Effector CD8-positive, alpha-beta T cell (primary cell): ENCODE measurements around the gene SLC12A7.

Source experiments
- DNase-seq: peaks from one replicate; lab custom pipeline; 2025; lab: John Stamatoyannopoulos, UW

SLC12A7 gene

DNA sequence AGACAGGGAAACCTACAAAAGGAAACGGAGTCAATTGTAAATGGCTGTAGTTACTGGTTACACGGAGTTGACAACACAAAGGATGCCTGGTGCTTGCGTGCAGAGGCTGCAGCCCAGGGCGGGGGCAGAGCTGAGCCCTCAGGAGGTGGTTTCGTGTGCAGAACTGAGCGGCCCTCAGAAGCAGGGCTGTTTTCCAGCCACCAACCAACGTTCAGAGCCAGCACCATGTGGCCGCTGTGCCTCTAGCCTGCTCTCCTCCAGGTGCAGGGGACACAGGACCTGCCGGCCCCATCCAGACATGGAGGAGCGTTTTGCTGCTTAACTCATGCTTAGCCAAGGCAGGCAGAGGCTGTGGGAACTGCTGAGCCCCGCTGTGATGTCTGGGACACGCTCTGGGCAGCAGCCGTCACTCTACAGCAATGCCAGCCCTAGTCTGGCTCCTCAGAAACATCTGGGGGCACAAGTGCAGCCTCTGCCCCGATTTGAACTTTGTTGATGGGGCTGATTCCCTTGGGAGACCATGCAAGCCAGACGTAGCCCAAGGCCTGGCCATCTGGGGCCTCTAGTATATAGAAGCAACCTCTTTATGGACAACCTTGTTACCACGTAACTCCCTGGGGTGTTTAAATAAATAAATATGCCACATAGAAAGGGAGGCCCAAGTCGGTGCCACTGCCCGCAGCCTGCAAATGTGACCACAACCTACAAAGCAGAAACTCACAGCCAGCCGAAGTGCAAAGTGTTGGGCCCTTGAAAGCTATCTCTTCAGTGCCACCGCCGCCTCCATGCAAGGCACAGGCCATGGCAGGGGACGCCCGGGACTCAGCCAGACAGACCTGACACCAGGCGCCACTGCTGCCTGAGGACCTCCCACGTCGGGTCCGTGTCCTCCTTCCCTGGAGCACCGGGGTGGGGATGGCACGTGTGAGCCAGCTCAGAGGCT, 61.2 kb downstream of the SLC12A7 start:
- DNase-seq: no peak

DNA sequence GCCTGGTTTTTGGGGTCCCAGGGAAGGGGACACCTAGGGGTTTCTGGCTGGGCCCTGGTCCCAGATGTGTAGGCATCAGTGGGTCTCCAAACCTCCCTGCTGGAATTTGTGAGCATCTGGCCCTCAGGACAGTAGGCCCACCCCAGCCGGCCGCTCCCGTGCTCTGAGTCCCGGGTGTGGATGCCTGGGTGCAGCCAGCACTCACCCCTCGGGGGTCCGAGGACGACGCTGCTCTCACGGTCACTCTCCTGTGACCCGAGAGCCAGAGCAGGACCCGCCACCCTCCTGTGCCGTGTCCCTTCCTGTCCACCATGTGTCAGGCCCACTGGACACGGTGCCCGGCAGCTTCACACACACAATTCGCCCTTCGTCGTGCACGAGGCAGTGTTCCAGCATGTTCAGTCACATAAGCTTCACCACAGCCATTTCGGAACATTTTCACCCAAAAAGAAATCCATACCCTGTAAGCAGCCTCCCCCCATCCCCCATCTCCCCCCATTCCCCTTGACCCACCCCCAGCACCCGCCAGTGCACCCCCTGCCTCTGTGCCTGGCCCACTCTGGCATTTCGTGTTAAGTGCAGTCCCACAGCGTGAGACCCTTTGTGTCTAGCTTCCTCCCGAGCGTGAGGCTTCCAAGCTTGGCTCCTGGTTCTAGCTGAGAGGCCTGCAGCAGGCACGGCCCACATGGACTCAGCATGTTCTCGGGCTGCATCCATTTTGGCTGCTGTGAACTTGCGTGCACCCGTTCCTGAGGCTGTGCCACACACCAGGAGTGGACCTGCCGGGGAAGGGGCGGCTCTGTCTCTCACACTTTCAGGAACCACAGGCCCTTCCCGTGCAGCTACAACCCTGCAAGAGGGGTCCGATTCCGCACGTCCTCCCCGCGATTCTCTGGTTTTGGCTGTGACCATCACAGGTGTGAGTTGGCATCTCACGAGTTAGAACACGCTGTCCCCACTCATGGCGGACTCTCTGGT, 62.7 kb downstream of the SLC12A7 start:
- DNase-seq: no peak

DNA sequence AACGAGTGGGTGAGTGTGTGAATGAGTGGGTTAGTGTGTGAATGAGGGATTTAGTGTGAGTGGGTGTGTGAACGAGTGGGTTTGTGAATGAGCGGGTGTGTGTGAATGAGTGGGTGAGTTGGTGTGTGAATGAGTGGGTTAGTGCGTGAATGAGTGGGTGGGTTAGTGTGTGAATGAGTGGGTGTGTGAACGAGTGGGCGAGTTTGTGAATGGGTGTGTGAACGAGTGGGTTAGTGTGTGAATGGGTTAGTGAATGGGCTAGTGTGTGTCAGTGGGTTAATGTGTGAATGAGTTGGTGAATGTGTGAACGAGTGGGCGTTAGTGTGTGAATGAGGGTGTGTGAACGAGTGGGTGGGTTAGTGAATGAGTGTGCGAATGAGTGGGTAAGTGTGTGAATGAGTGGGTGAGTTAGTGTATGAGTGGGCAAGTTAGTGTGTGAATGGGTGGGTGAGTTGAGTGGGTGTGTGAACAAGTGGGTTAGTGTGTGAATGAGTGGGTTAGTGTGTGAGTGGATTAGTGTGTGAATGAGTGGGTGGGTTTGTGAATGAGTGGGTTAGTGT, 63.6 kb downstream of the SLC12A7 start:
- DNase-seq: no peak

DNA sequence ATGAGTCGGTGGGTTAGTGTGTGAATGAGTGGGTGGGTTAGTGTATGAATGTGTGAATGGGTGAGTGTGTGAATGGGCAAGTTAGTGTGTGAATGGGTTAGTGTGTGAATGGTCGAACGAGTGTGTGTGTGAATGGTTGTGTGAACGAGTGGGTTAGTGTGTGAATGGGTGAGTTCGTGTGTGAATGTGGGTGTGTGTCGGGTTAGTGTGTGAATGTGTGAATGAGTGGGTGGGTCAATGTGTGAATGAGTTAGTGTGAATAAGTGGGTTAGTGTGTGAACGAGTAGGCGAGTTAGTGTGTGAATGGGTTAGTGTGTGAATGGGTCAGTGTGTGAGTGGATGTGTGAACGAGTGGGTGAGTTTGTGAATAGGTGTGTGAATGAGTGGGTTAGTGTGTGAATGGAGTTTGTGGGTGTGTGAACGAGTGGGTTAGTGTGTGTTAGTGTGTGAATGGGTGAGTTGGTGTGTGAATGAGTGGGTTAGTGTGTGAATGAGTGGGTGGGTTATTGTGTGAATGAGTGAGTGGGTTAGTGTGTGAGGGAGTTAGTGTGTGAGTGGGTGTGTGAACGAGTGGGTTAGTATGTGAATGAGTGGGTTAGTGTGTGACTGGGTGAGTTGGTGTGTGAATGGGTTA, 64.4 kb downstream of the SLC12A7 start:
- no peak for DNase-seq

DNA sequence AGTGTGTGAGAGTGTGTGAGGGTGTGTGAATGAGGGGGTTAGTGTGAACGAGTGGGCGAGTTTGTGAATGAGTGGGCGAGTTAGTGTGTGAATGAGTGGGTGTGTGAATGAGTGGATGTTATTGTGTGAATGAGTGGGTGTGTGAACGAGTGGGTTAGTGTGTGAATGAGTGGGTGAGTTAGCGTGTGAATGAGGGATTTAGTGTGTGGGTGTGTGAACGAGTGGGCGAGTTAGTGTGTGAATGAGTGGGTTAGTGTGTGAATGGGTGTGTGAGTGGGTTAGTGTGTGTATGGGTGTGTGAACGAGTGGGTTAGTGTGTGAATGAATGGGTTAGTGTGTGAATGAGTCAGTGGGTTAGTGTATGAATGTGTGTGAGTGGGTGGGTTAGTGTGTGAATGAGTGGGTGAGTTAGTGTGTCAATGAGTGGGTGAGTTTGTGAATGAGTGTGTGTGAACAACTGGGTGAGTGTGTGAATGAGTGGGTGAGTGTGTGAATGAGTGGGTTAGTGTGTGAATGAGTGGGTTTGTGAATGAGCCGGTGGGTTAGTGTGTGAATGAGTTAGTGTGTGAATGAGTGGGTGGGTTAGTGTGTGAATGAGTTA, 65.8 kb downstream of the SLC12A7 start:
- no peak for DNase-seq

DNA sequence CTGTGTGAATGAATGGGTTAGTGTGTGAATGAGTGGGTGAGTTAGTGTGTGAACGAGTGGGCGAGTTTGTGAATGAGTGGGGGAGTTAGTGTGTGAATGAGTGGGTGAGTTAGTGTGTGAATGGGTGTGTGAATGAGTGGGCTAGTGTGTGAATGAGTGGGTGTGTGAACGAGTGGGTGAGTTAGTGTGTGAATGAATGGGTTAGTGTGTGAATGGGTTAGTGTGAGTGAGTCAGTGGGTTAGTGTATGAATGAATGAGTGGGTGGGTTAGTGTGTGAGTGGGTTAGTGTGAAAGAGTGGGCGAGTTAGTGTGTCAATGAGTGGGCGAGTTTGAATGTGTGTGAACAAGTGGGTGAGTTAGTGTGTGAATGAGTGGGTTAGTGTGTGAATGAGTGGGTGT, 67.7 kb downstream of the SLC12A7 start:
- DNase-seq: no peak

DNA sequence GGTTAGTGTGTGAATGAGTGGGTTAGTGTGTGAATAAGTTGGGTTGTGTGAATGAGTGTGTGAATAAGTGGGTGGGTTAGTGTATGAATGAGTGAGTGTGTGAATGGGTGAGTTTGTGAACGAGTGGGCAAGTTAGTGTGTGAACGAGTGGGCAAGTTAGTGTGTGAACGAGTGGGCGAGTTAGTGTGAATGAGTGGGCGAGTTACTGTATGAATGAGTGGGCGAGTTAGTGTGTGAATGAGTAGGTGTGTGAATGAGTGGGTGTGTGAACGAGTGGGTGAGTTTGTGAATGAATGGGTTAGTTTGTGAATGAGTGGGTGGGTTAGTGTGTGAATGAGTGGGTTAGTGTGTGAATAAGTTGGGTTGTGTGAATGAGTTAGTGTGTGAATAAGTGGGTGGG, 68.5 kb downstream of the SLC12A7 start:
- no peak for DNase-seq

DNA sequence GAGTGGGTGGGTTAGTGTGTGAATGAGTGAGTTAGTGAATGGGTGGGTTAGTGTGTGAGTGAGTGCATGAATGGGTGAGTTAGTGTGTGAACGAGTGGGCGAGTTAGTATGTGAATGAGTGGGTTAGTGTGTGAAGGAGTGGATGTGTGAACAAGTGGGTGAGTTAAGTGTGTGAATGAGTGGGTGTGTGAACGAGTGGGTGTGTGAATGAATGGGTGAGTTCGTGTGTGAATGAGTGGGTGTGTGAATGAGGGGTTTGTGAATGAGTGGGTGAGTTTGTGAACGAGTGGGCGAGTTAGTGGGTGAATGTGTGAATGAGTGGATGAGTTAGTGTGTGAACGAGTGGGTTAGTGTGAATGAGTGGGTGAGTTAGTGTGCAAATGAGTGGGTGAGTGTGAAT, 69.2 kb downstream of the SLC12A7 start:
- no peak for DNase-seq

DNA sequence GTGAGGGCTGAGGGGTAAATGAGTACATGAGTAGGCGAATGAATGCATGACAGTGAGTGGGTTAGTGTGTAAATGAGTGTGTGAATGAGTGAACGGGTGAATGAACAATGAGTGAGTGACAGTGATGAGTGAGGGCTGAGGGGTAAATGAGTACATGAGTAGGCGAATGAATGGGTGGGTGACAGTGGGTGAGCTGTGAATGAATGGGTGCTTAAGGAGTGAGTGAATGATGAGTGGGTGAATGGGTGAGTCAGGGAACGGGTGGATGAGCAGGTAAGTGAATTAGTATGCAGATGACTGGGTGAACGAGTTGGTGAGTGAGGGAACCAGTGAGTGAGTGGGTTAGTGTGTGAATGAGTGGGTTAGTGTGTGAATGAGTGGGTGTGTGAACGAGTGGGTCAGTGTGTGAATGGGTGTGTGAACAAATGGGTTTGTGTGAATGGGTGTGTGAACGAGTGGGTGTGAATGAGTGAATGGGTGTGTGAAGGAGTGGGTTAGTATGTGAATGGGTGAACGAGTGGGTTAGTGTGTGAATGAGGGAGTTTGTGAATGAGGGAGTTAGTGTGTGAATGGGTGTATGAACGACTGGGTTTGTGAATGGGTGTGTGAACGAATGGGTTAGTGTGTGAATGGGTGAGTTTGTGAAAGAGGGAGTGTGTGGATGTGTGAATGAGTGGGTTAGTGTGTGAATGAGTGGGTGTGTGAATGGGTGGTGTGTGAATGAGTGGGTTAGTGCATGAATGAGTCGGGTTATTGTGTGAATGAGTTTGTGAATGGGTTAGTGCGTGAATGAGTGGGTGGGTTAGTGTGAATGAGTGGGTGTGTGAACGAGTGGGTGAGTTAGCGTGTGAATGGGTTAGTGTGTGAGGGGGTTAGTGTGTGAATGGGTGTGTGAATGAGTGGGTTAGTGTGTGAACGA, 70.4 kb downstream of the SLC12A7 start:
- DNase-seq: no peak

DNA sequence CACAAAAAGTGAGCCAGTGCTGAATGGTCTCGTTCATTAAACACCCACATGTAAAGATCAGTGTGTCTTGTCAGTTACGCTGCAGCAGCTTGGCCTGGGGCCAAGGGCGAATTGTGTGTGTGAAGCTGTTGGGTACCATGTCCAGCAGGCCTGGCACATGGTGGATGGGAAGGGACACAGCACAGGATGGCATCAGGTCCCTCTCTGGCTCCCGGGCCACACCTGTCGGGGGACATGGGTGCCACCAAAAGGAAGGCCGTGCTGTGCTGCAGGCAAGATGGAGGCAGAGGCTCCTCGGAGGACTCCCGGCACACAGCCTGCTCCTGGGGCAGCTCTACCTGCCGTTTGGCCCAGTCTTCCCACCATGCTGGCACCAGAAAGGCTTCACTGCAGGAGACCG, 71.3 kb downstream of the SLC12A7 start:
- no peak for DNase-seq

DNA sequence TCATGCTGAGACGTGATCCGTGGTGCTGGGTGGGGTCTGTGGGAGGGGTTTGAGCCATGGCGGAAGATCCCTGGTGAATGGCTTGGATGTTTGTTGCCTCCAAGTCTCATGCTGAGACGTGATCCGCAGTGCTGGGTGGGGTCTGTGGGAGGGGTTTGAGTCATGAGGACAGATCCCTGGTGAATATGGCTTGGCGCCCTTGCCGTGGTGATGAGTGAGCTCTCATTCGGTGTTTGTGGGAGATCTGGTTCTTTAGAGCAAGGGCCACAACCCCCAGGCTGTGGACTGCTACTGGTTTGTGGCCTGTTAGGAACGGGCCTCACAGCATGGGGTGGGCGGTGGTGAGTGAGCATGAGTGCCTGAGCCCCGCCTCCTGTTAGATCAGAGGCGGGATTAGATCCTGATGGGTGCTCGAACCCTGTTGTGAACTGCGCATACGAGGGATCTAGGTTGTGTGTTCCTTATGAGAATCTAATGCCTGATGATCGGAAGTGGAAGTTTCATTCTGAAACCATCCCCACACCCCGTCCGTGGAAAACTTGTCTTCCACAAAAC, 72.1 kb downstream of the SLC12A7 start:
- DNase-seq: no peak

DNA sequence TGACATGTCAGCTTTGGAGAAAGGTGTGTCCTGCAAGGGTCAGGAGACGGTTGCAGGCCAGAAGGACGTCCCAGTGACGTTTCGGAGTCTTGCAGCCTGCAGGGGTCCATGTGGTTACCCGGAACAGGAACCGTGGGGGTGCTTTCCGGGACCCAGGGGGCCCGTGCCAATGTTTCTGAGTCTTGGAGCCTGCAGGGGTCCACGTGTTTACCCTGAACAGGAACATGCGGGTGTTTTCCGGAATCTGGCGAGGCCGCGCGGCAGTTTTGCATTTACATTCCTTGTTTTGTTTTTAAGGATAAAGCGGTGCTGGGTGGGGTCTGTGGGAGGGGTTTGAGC, 72.7 kb downstream of the SLC12A7 start:
- DNase-seq: no peak

DNA sequence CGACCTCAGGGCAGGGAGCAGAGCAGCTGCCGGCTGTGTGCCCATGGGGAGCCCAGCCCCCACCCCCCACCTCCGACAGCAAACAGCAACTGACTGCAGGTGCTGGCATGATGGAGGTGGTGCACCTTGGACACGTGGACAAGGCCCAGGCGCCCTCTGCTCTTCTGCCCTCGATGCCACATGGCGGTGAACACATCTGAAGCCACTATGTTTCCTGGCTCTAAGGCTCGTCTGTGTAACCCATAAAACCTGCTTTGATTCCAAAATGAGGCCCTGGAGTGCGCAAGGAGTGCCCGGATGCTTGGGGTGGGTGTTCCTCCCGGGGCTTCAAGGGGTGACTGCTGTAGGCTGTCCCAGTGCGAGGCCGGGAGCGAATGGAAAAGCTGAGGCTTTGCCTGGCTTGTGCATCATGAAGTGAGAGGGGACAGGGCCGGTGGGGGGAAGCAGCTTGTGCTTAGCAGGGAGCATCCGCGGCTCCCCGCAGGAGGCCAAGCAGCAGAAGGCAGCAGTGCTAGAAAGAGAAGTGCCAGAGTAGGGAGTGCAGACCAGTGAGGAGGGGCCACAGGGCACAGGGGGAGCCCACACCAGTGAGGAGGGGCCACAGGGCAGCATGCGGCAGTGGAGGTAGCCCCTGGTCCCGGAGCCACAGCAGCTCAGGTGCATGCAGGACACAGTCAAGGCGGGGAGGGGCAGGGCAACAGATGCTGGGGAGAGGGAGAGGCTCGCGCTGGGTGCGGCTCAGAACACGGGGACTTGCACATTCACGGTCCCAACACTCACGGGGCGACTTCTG, 73.2 kb downstream of the SLC12A7 start:
- no peak for DNase-seq

DNA sequence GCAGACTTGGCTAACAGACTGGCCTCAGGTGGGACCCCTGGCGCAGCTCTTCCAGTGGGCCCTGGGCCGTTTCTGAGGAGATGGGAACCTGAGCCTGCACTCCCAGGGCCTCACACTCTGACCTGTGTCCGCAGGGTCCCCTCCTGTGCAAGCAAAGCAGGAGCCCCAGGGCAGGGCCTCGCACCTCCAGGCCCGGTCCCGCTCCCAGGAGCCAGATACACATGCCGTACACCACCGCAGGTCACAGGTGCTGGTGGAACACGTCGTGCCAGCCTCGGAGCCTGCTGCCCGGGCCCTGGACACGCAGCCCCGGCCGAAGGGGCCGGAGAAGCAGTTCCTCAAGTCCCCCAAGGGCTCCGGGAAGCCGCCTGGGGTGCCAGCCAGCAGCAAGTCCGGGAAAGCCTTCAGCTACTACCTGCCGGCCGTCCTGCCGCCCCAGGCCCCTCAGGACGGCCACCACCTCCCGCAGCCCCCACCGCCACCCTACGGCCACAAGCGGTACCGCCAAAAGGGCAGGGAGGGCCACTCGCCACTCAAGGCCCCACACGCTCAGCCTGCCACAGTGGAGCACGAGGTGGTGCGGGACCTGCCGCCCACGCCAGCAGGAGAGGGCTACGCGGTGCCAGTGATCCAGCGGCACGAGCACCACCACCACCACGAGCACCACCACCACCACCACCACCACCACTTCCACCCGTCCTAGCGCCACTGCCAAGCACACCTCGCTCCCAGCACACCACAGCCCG, 74.0 kb downstream of the SLC12A7 start:
- no peak for DNase-seq

DNA sequence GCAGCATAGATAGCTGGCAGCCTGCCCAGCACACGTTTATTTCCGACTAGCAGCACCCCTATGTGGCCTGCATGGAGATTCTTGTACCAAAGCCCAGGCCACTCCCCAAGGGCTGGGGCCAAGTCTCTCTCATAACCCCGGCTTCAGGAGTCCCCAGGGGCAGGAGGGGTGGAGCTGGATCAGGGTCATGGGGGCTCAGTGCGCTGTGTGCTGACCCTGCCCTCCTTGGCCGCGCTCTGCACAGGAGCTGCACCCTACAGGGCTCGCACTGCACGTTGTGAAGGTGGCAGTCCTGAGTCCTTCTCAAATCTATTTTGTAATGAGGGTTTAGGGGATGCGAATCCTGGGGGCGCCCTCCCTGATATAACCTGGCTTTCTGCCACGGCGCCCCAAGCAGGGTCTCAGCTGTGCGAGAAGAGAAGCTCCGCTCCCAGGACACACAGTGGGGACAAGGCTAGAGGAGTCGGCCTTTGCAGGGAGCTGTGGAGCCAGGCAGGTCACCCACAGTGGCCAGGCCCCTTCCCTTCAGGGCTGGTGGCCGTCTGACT, 74.7 kb downstream of the SLC12A7 start:
- DNase-seq: no peak

DNA sequence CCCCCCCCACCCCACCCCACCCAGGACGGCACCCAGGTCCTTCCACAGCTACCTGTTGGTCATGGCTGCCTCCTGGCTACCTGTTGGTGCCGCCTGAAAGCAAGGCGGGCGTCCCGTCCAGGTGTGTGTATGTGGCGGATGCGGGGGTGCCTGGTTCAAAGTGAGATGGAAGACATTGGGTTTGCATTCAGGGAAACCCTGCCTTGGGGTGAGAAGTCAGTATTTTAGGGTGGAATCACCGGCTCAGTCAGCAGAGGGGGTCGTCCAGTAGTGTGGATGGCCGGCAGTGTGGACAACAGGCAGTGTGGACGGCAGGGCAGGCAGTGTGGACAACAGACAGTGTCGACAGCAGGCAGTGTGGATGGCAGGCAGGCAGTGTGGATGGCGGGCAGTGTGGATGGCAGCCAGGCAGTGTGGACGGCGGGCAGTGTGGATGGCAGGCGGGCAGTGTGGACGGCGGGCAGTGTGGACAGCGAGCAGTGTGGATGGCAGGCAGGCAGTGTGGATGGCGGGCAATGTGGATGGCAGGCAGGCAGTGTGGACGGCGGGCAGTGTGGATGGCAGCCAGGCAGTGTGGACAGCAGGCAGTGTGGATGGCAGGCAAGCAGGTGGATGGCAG, 75.2 kb downstream of the SLC12A7 start:
- no peak for DNase-seq

DNA sequence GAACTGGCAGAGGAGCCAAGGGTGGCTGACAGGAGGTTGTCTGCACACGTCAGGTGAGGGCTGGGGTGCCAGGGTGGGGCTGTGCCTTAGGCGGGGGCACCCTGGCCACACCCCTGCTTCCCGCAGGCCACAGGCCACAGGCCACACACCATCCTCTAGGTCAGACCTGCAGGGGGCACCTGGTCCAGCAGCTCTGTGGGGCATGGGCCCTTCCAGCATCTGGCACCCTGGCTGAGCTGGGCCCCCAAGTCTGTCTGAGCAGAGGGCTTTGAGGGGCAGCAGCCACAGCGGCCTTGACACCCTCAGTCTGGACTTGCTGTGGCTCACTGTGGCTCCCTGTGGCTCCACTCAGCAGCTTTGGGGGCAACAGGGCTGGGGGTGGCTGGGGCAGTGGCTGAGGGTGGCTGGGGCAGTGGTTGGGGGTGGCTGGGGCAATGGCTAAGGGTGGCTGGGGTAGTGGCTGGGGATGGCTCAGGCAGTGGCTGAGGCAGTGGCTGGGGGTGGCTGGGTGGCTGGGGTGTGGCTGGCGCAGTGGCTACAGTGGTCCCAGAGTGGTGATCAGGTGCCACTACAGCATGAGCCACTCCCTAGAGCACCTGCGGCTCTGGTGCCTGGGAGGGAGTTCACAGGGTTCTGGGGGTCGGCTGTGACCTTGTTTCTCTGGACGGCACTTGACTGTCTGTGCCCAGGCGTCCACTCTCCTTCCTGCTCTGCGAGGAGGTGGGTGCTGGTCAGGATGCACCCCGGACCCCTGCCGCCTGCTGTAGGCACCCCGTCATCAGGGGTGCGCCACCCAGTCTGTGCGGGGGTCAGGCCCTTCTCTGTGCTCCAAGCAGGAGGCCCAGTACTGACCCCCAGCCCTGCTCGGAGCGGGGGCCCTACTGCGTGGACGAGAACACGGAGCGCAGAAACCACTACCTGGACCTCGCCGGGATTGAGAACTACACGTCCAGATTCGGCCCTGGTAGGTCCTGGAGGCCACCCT, 76.2 kb downstream of the SLC12A7 start:
- no peak for DNase-seq
